Activated CD4-positive, alpha-beta T cell treated with anti-CD3 and anti-CD28 coated beads for 1 hour (primary cell): ENCODE measurements around the gene MTLN.
"Not testable (repeated sequence)": the region's sequence is repeated elsewhere in the genome, so short reads cannot be mapped to it uniquely, and the experiment has no call there.

ENCODE experiments used
- DNase-seq: peaks from one replicate; pipeline ENCODE4 v3.0.0-alpha.2; 2020

MTLN gene

GRCh38 chr2:110197452-110197851 is 14.9 kb downstream of the MTLN start:
- DNase-seq, result no peak

- DNase-seq, result not testable (repeated sequence)
Observed at GRCh38 chr2:110190169-110190568, 22.2 kb downstream of the MTLN start.

- DNase-seq, result no peak
Observed at GRCh38 chr2:110182449-110182848, 29.9 kb downstream of the MTLN start.

- no peak for DNase-seq
Observed at GRCh38 chr2:110180036-110180435, 32.3 kb downstream of the MTLN start.

GRCh38 chr2:110173523-110173922 is 38.8 kb downstream of the MTLN start:
- no peak for DNase-seq

- no peak for DNase-seq
Observed at GRCh38 chr2:110172506-110172905, 39.8 kb downstream of the MTLN start.

- DNase-seq, result no peak
Observed at GRCh38 chr2:110170102-110170501, 42.2 kb downstream of the MTLN start.

- no peak for DNase-seq
Observed at GRCh38 chr2:110167326-110168000, 44.9 kb downstream of the MTLN start.

- DNase-seq, result no peak
Observed at GRCh38 chr2:110166266-110166665, 46.1 kb downstream of the MTLN start.
